GM19240 (cell line): ENCODE measurements around the gene MAS1.
"Not testable (repeated sequence)": the region's sequence is repeated elsewhere in the genome, so short reads cannot be mapped to it uniquely, and the experiment has no call there.

Experiments used
- DNase-seq: peaks from one replicate; pipeline ENCODE4 v3.0.0; 2011; ENCODE audit warnings: low spot score; ENCODE audit not compliant: insufficient read length

Gene MAS1

GRCh38 chr6:159916237-159916636 lies 25.4 kb downstream of the MAS1 start:
- DNase-seq, result no peak

DNA sequence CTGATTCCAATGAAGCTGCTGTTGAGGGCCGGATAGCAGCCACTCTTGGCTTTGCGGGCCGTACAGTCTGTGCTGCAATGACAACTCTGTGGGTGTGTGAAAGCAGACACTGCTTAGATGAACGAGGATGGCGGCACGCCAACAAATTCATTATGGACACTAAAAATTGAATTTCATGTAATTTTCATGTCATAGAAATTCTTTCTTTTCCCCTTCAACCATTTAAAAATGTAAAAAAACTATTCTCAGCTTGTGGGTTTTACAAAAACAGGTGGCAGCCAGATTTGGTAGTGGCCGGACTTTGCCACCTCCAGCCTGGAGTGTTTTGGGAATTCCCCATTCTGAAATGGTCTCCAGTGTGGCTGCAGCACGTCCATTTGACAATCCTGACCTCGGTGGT lies 26.0 kb downstream of the MAS1 start:
- DNase-seq, result no peak

DNA sequence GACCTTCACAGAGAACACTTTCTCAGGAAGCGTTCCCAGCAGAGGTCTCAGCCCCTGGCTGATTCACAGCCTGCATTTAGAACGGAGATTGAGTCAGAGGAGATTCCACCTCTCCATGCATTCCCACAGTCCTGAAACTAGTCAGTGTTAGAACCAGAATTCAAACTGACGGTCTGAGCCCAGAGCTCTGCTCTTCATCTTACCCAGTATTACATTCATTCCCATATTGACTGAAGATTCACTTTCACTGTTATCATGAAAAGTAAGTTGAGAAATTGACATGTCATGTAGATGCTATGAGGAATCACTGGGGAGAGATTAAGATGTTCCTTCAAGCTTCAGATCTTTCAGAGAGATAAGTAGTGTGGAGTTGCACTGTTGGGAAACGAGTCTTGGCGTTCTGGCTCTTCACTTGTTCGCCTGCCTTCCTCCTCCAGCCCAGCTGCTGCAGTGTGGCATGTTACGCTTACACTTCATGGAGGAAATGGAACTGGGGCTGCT lies 28.3 kb downstream of the MAS1 start:
- DNase-seq, result no peak

DNA sequence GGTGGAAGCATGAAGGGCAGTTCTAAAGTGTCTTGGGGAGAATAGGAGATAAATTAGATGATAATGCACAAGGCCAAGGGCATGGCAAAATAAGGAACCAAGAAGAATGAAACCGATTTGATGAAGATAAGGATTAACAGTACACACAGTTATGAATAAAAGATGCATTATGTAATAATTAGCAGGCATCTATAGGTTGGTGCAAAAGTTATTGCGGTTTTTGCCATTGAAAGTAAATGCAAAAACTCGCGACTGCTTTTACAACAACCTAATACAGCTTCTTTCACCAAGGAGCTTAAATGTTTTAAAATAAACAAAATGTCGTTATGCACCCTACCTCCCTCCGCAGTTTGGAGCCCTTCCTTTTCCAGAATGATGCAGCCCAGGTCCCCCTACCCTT lies 29.0 kb downstream of the MAS1 start:
- no peak for DNase-seq

DNA sequence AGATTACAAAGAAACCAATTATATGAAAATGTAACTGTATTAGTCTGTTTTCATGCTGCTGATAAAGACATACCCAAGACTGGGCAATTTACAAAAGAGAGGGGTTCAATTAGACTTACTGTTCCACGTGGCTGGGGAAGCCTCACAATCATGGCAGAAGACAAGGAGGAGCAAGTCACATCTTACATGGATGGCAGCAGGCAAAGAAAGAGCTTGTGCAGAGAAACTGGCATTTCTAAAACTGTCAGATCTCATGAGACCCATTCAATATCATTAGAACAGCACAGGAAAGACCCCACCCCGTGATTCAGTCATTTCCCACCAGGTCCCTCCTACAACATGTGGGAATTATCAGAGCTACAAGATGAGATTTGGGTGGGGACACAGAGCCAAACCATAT lies 33.4 kb downstream of the MAS1 start:
- not testable (repeated sequence) for DNase-seq

GRCh38 chr6:159926542-159927203 lies 35.9 kb downstream of the MAS1 start:
- no peak for DNase-seq

GRCh38 chr6:159929819-159930218 lies 39.0 kb downstream of the MAS1 start:
- DNase-seq, result no peak

GRCh38 chr6:159931112-159931511 lies 40.3 kb downstream of the MAS1 start:
- no peak for DNase-seq

- no peak for DNase-seq
Measured at GRCh38 chr6:159931846-159932245, 41.1 kb downstream of the MAS1 start.

- no peak for DNase-seq
Measured at GRCh38 chr6:159933077-159933476, 42.3 kb downstream of the MAS1 start.

GRCh38 chr6:159934181-159934580 lies 43.4 kb downstream of the MAS1 start:
- DNase-seq, result no peak

GRCh38 chr6:159935065-159935464 lies 44.3 kb downstream of the MAS1 start:
- DNase-seq, result no peak

DNA sequence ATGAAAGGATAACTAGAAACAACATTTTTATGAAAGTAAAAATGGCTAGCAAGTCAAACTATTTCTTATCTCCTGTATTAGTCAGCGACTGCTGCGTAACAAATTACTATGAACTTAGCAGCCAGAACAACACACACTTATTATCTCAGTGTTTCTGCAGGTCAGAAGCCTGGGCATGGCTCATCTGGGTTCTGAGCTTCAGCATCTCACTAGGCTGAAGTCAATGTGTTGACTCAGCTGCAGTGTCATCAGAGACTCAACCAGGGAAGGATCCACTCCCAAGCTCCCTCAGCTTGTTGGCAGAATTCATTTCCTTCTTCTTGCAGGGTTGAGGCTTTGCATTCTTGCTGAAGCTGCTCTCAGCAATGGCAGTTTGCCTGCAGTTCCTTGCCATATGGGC lies 44.8 kb downstream of the MAS1 start:
- DNase-seq, result no peak

DNA sequence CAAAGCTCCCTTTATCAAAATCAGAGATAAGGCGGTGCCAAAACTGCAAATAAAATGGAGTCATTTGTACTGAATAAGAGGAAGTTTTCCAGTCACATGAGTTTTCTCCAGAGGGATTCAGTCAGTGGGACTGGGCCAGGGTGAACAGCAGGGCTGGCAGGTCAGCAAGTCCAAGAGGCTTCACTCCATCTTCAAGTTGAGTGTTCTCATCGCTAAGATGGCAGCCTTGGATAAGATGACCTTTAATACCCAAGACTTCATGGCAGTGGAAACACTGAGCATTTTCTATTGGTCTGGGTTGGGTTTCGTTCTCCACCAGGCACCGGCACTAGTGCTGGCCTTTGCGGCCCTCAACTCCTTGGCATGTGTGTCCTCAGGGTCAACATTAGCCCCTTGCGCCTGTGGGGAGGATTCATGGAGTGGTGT lies 48.8 kb downstream of the MAS1 start:
- DNase-seq, result no peak
